Right ventricle myocardium inferior (tissue), 1 donor: ENCODE measurements around the gene PCNX4. TPM values are rescaled to one million over a fixed set of nuclear protein-coding genes. Genes with fewer than 3 reads are reported as not detected.
A peak's percentile ranks its signal among the peaks of the same experiment; 100 is the strongest.

ENCODE experiments used
- ATAC-seq: fragments of 200-7000 bp; cut with Tn5 transposase; one replicate; pipeline ENCODE4 v1.9.1; 2020; ENCODE audit warnings: mild to moderate bottlenecking, moderate library complexity
- DNase-seq: peaks from one replicate; pipeline ENCODE4 v3.0.0; 2021; ENCODE audit errors: missing footprints
- intact Hi-C: fragments of 100-400 bp; cut with DNase I; formaldehyde crosslinking; loops from one replicate; pipeline ENCODE4 v1.11.0; 2022
- total RNA-seq: library from RNA; stranded (reverse); fragmentation: NEBNext Ultra II Directional; extraction: Animal tissue kit (Norgen Biotek cat#: 25700); gene quantifications from one replicate; pipeline ENCODE4 v1.2.1, GENCODE V29; 2021
- donor health status: DM: no; HTN: yes; CAD: no; lungs with severe emphysema.

Gene PCNX4
- total RNA-seq, 1 donor from 2014 or later = 23.5 TPM

GRCh38 chr14:60189923-60190840 is 98.5 kb downstream of the PCNX4 start:
- ATAC-seq (no peak), DNase-seq (no peak)
- intact Hi-C loops = no loop called here

- ATAC-seq (no peak), DNase-seq (no peak)
- intact Hi-C loops = loop anchor here (2.0 kb wide), 1 partner anchor 368 kb away; no protein-coding TSS in a partner anchor
Observed at GRCh38 chr14:60195179-60195810, 103.6 kb downstream of the PCNX4 start.

GRCh38 chr14:60196291-60196690 is 104.6 kb downstream of the PCNX4 start:
- intact Hi-C loops = no loop called here
- DNase-seq (no peak), ATAC-seq (no peak)

GRCh38 chr14:60197629-60198303 is 106.0 kb downstream of the PCNX4 start:
- intact Hi-C loops = no loop called here
- DNase-seq (no peak), ATAC-seq (no peak)

- DNase-seq (no peak), ATAC-seq (no peak)
- intact Hi-C loops = no loop called here
Observed at GRCh38 chr14:60199321-60199720, 107.6 kb downstream of the PCNX4 start.

GRCh38 chr14:60204104-60204842 is 112.5 kb downstream of the PCNX4 start:
- no peak for DNase-seq
- no peak for ATAC-seq
- intact Hi-C loops = no loop called here

- intact Hi-C loops = no loop called here
- DNase-seq (no peak), ATAC-seq (no peak)
Observed at GRCh38 chr14:60204843-60205774, 113.4 kb downstream of the PCNX4 start.

- no peak for ATAC-seq
Observed at GRCh38 chr14:60206249-60206670, 114.5 kb downstream of the PCNX4 start.

GRCh38 chr14:60206837-60207533 is 115.3 kb downstream of the PCNX4 start:
- no peak for DNase-seq
- intact Hi-C loops = no loop called here
- ATAC-seq = no peak

More at GRCh38 chr14:60206249-60206670, 114.5 kb downstream of the PCNX4 start:
- DNase-seq = no peak
- intact Hi-C loops = no loop called here

GRCh38 chr14:60210703-60211102 is 119.0 kb downstream of the PCNX4 start:
- ATAC-seq (no peak), DNase-seq (no peak)
- intact Hi-C loops = loop anchor here (5.0 to 10.0 kb wide), 2 partner anchors 94 to 117 kb away; no protein-coding TSS in a partner anchor

- no peak for ATAC-seq
- intact Hi-C loops = loop anchor here (5.0 to 10.0 kb wide), 2 partner anchors 94 to 116 kb away; no protein-coding TSS in a partner anchor
- DNase-seq = no peak
Observed at GRCh38 chr14:60211153-60211552, 119.4 kb downstream of the PCNX4 start.

- intact Hi-C loops = loop anchor here (5.0 to 10.0 kb wide), 2 partner anchors 92 to 115 kb away; no protein-coding TSS in a partner anchor
- no peak for ATAC-seq
Observed at GRCh38 chr14:60212503-60213371, 121.0 kb downstream of the PCNX4 start.

GRCh38 chr14:60214003-60214402 is 122.3 kb downstream of the PCNX4 start:
- no peak for ATAC-seq
- intact Hi-C loops = loop anchor here (5.0 to 10.0 kb wide), 2 partner anchors 91 to 113 kb away; no protein-coding TSS in a partner anchor
- no peak for DNase-seq

More at GRCh38 chr14:60212503-60213371, 121.0 kb downstream of the PCNX4 start:
- DNase-seq = no peak

- intact Hi-C loops = loop anchor here (5.0 to 10.0 kb wide), 2 partner anchors 90 to 113 kb away; no protein-coding TSS in a partner anchor
- no peak for DNase-seq
- ATAC-seq = no peak
Observed at GRCh38 chr14:60214415-60215126, 122.8 kb downstream of the PCNX4 start.

- DNase-seq (no peak), ATAC-seq (peak; percentile 39)
- intact Hi-C loops = loop anchor here (10.0 kb wide), 1 partner anchor 90 kb away; no protein-coding TSS in a partner anchor
Observed at GRCh38 chr14:60215127-60215444, 123.4 kb downstream of the PCNX4 start.
